ENCODE measurements around the gene GSTCD. TPM values are rescaled to one million over a fixed set of nuclear protein-coding genes. Genes with fewer than 3 reads are reported as not detected.

Gene GSTCD
- total RNA-seq, 1 experiment from 2014 or later: 21.7 TPM

DNA sequence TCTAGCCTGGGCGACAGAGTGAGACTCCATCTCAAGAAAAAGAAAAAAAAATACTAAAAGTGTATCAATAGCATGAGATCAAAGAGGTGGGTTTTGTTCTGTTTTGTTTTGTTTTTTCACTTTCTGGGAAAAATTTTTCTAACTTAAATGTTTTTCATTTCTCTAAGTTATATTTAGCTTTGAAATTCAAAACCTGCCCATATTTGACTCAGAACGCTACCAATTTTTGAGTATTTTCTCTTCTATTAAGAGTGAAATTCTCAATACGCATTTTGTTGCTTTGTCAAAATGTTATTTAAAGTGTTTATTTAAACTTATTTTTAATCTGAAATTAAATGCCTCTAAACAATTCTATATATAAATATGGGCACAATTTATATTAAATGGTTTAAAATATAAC, 39.6 kb downstream of the GSTCD start (continued):
- TF ChIP-seq NR2C2 (CRISPR knock-in tag; IDR thresholded peaks at IDR 0.05) (no peak), ZNF425 (CRISPR knock-in tag; conservative IDR thresholded peaks at IDR 0.05) (no peak), TEAD4 (CRISPR knock-in tag; IDR thresholded peaks at IDR 0.05) (no peak), GTF2I (CRISPR knock-in tag; conservative IDR thresholded peaks at IDR 0.05) (no peak)
- TF ChIP-seq, protein P1, sequence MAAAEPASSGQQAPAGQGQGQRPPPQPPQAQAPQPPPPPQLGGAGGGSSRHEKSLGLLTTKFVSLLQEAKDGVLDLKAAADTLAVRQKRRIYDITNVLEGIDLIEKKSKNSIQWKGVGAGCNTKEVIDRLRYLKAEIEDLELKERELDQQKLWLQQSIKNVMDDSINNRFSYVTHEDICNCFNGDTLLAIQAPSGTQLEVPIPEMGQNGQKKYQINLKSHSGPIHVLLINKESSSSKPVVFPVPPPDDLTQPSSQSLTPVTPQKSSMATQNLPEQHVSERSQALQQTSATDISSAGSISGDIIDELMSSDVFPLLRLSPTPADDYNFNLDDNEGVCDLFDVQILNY (CRISPR knock-in tag; IDR thresholded peaks at IDR 0.05): no peak

DNA sequence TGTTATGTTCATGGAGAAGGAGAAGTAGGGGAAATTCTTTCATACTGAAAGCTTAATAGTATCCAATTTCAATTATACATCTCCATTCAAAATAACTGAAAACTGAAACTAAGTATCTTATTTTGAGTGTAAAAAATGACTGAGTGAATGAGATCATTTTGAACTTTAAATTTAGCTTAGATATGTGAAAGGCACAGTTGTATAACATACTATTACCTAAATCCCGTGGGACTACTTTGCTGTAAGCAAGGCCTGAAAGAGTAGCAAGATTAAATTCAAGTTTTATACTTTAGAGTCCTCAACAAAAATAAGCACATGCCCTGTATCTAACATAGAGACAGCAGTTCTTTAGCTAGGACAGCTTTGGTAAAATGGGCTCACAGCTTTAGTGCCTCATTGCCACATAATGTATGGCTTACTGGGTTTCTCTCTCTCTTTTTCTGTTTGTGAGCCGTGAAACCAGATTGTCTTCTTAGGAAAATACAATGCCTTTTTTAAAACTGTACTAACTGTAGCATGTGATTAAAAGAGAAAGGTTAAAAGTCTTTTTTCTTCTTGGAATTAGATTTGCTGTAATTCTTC, 43.2 kb downstream of the GSTCD start:
- Mint-ChIP-seq H3K9me3 (no peaks in the 10 kb centered on the region), H3K4me3 (no peak overlapping the region), H3K27ac (no peak overlapping the region), H3K36me3 (no peaks in the 10 kb centered on the region), H3K27me3 (ENCODE audit: low read depth) (no peaks in the 10 kb centered on the region), H3K4me1 (no peaks in the 10 kb centered on the region)
- POLR2A ChIA-PET: interaction anchor here (0.6 kb wide), 1 partner anchor 88 kb away, joined by 3 read pairs; no protein-coding TSS in a partner anchor
- ATAC-seq (no peak), DNase-seq (ENCODE audit: low spot score) (no peak)
- TF ChIP-seq NFYB (CRISPR knock-in tag; conservative IDR thresholded peaks at IDR 0.05; ENCODE audit: low read depth): no peak
- no peak for TF ChIP-seq NFATC4 (CRISPR knock-in tag; IDR thresholded peaks at IDR 0.05)
- TF ChIP-seq CBFB (CRISPR knock-in tag; IDR thresholded peaks at IDR 0.05; ENCODE audit: low read depth): no peak
- TF ChIP-seq SMAD4 (CRISPR knock-in tag; IDR thresholded peaks at IDR 0.05): no peak
- no peak for TF ChIP-seq SOX15 (CRISPR knock-in tag; IDR thresholded peaks at IDR 0.05)
- TF ChIP-seq ERG (CRISPR knock-in tag; IDR thresholded peaks at IDR 0.05): no peak
- CTCF ChIA-PET: interaction anchor here (0.5 kb wide), 1 partner anchor 372 kb away, joined by 4 read pairs; no protein-coding TSS in a partner anchor

GRCh38 chr4:105753361-105753760, 44.8 kb downstream of the GSTCD start:
- DNase-seq (ENCODE audit: low spot score) (no peak), ATAC-seq (no peak)
- ChIA-PET CTCF (no interaction called here), POLR2A (no interaction called here)
- Mint-ChIP-seq H3K27me3 (ENCODE audit: low read depth) (no peaks in the 10 kb centered on the region), H3K27ac (no peak overlapping the region), H3K4me1 (no peaks in the 10 kb centered on the region), H3K9me3 (no peaks in the 10 kb centered on the region), H3K4me3 (no peak overlapping the region), H3K36me3 (no peaks in the 10 kb centered on the region)
- no peak for TF ChIP-seq ZNF416 (CRISPR knock-in tag; IDR thresholded peaks at IDR 0.05)
- TF ChIP-seq, protein P1 (CRISPR knock-in tag; IDR thresholded peaks at IDR 0.05): no peak
- TF ChIP-seq ERG (CRISPR knock-in tag; IDR thresholded peaks at IDR 0.05): no peak
- TF ChIP-seq, protein P2, sequence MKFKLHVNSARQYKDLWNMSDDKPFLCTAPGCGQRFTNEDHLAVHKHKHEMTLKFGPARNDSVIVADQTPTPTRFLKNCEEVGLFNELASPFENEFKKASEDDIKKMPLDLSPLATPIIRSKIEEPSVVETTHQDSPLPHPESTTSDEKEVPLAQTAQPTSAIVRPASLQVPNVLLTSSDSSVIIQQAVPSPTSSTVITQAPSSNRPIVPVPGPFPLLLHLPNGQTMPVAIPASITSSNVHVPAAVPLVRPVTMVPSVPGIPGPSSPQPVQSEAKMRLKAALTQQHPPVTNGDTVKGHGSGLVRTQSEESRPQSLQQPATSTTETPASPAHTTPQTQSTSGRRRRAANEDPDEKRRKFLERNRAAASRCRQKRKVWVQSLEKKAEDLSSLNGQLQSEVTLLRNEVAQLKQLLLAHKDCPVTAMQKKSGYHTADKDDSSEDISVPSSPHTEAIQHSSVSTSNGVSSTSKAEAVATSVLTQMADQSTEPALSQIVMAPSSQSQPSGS (CRISPR knock-in tag; IDR thresholded peaks at IDR 0.05; ENCODE audit: borderline replicate concordance, low read depth): no peak
- TF ChIP-seq ZNF425 (CRISPR knock-in tag; conservative IDR thresholded peaks at IDR 0.05): no peak
- TF ChIP-seq ZNF138 (CRISPR knock-in tag; conservative IDR thresholded peaks at IDR 0.05): no peak
- no peak for TF ChIP-seq FOXJ3 (CRISPR knock-in tag; IDR thresholded peaks at IDR 0.05; ENCODE audit: borderline replicate concordance)
- TF ChIP-seq, protein P3, sequence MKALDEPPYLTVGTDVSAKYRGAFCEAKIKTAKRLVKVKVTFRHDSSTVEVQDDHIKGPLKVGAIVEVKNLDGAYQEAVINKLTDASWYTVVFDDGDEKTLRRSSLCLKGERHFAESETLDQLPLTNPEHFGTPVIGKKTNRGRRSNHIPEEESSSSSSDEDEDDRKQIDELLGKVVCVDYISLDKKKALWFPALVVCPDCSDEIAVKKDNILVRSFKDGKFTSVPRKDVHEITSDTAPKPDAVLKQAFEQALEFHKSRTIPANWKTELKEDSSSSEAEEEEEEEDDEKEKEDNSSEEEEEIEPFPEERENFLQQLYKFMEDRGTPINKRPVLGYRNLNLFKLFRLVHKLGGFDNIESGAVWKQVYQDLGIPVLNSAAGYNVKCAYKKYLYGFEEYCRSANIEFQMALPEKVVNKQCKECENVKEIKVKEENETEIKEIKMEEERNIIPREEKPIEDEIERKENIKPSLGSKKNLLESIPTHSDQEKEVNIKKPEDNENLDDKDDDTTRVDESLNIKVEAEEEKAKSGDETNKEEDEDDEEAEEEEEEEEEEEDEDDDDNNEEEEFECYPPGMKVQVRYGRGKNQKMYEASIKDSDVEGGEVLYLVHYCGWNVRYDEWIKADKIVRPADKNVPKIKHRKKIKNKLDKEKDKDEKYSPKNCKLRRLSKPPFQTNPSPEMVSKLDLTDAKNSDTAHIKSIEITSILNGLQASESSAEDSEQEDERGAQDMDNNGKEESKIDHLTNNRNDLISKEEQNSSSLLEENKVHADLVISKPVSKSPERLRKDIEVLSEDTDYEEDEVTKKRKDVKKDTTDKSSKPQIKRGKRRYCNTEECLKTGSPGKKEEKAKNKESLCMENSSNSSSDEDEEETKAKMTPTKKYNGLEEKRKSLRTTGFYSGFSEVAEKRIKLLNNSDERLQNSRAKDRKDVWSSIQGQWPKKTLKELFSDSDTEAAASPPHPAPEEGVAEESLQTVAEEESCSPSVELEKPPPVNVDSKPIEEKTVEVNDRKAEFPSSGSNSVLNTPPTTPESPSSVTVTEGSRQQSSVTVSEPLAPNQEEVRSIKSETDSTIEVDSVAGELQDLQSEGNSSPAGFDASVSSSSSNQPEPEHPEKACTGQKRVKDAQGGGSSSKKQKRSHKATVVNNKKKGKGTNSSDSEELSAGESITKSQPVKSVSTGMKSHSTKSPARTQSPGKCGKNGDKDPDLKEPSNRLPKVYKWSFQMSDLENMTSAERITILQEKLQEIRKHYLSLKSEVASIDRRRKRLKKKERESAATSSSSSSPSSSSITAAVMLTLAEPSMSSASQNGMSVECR (CRISPR knock-in tag; IDR thresholded peaks at IDR 0.05; ENCODE audit: borderline replicate concordance): no peak

Measured in WTC11 (cell line).